DOHH2 (cell line): ENCODE measurements around the gene IZUMO4.

Source experiments
- H3F3A ChIP-seq: fragments of 200-600 bp; sonication (generic), shearing (Covaris generic); 2 replicates; pipeline ENCODE4 v1.6.0; 2016; ENCODE audit warnings: antibody characterized with exemption, mild to moderate bottlenecking; ENCODE audit not compliant: control insufficient read depth, insufficient read depth
- H3K27ac ChIP-seq: fragments of 200-600 bp; sonication (generic); 2 replicates; pipeline ENCODE4 v1.5.1; 2014; ENCODE audit warnings: low read depth, mild to moderate bottlenecking, low read length, moderate library complexity
- H3K27me3 ChIP-seq: fragments of 200-600 bp; sonication (generic); 2 replicates; pipeline ENCODE4 v1.6.1; 2014; ENCODE audit warnings: mild to moderate bottlenecking, low read length, mixed read lengths; ENCODE audit not compliant: control insufficient read depth
- H3K36me3 ChIP-seq: fragments of 200-600 bp; sonication (generic); 2 replicates; pipeline ENCODE4 v1.6.1; 2014; ENCODE audit warnings: mild to moderate bottlenecking, low read length, moderate library complexity, mixed read lengths; ENCODE audit not compliant: control insufficient read depth
- H3K4me1 ChIP-seq: fragments of 200-600 bp; sonication (generic); 2 replicates; pipeline ENCODE4 v1.6.1; 2014; ENCODE audit warnings: mild to moderate bottlenecking, low read length, mixed read lengths; ENCODE audit not compliant: control insufficient read depth
- H3K4me2 ChIP-seq: fragments of 200-600 bp; sonication (generic); 2 replicates; pipeline ENCODE4 v1.6.0; 2014; ENCODE audit warnings: mild to moderate bottlenecking, low read length, moderate library complexity
- H3K4me3 ChIP-seq: fragments of 200-600 bp; sonication (generic); 2 replicates; pipeline ENCODE4 v1.5.1; 2014; ENCODE audit warnings: mild to moderate bottlenecking, low read length, mixed read lengths
- H3K79me2 ChIP-seq: fragments of 200-600 bp; sonication (generic); 2 replicates; pipeline ENCODE4 v1.6.1; 2014; ENCODE audit warnings: mild to moderate bottlenecking, low read length, mixed read lengths; ENCODE audit not compliant: control insufficient read depth
- H3K9me2 ChIP-seq: fragments of 200-600 bp; sonication (generic); replicated peaks from 2 replicates; pipeline ENCODE4 v1.6.1; 2014; ENCODE audit warnings: mild to moderate bottlenecking, low read length, mixed read lengths; ENCODE audit not compliant: control insufficient read depth
- H3K9me3 ChIP-seq: fragments of 200-600 bp; sonication (generic); 2 replicates; pipeline ENCODE4 v1.6.1; 2014; ENCODE audit warnings: antibody characterized with exemption, low read length, mixed read lengths; ENCODE audit not compliant: control insufficient read depth, insufficient read depth
- H4K20me1 ChIP-seq: fragments of 200-600 bp; sonication (generic); 2 replicates; pipeline ENCODE4 v1.6.0; 2014; ENCODE audit warnings: low read depth, mild to moderate bottlenecking, antibody characterized with exemption, low read length, moderate library complexity; ENCODE audit not compliant: control insufficient read depth, insufficient read depth
- EZH2phosphoT487 ChIP-seq: fragments of 200-600 bp; sonication (generic); IDR thresholded peaks from 2 replicates; pipeline ENCODE4 v1.6.1; 2017; ENCODE audit warnings: borderline replicate concordance, mild to moderate bottlenecking, antibody characterized with exemption, low read length, moderate library complexity, mixed read lengths
- TF ChIP-seq, protein P1 (sequence below): fragments of 200-600 bp; sonication (generic); IDR thresholded peaks from one replicate; pipeline ENCODE4 v1.5.1; 2014; ENCODE audit warnings: antibody characterized with exemption, mild to moderate bottlenecking, low read depth, low read length; ENCODE audit not compliant: poor library complexity, severe bottlenecking

IZUMO4 gene

DNA sequence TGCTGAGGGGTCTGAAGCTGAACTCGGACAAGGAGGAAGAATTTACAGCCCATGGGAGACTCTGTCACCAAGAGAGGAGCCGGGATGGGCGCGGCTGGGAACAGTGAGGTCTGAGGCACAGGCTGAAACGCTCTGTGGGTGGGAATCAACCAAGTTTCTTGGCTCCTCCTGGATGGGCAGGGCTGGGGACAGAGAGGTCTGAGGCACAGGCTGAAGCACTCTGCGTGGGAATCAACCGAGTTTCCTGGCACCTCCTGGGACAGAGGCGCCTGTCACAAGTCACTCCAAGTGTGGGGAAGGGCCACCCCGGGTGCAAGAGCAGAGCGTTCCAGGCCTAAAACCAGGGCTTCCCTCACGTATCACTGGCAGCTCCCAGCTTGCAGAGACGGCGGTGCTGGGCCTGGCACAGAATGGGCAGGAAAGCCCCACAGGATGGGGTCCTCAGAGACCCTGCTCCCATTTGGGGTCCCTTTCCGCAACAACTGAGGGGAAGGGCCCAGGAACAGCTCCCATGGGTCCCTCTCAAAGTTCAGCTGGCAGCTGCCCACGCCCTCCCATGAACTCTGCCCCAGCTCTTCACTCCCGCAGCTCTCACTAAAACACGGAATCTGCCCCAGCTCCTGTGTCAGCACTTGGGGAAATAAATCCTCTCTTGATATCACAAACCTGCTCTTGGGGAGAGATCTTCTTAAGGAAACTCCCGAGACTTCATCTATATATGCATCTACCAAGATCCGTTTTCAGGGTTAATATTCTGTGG, 36.2 kb downstream of the IZUMO4 start:
- no peak for TF ChIP-seq EZH2phosphoT487
- no peak overlapping the region for H3K4me3 ChIP-seq
- H4K20me1 ChIP-seq: no peaks in the 10 kb centered on the region

DNA sequence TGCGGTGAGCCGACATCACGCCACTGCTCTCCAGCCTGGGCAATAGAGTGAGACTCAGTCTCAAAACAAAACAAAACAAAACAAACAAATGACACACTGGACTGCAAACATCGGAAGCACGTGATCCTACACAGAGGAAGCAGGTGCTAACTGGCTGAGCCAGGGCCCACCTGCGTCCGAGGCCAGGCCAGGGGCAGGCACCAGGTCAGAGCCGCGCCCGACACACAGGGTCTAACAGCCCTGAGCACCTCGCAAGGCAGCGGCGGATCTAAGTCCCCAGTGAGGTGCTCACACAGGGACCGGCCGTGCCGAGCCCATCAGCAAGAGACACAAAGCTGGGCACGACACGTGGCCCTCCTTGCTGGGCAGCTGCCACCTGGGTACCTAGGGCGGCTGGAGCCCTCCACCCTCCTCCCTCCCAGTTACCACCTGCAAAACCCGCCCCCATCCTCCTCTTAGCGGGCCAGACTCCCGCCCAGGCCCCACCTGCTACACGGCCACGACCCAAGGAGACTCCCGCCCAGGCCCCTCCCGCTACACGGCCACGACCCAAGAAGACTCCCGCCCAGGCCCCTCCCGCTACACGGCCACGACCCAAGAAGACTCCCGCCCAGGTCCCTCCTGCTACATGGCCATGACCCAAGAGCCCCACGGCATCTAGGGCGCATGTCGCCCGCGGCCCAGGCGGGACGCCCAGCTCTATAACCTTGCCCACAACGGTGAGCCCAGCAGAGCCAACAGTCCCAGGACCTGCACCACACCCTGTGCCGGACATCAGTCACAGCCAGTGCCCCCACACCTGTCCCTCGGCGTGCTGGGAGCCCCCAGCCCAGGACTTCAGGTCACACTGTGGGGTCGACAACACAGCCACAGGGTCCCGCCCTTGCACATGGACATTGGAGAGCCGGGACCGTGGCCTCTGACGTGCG, 39.0 kb downstream of the IZUMO4 start:
- Histone ChIP-seq H3K9me2 (no peaks in the 10 kb centered on the region), H3K4me2 (no peak overlapping the region), H3K4me3 (no peak overlapping the region), H3K79me2 (peaks cover 18% of the 10 kb centered on the region), H4K20me1 (no peaks in the 10 kb centered on the region), H3F3A (no peaks in the 10 kb centered on the region), H3K27ac (no peak overlapping the region), H3K27me3 (no peaks in the 10 kb centered on the region), H3K36me3 (peaks cover 33% of the 10 kb centered on the region), H3K4me1 (no peaks in the 10 kb centered on the region), H3K9me3 (no peaks in the 10 kb centered on the region)
- TF ChIP-seq, protein P1, sequence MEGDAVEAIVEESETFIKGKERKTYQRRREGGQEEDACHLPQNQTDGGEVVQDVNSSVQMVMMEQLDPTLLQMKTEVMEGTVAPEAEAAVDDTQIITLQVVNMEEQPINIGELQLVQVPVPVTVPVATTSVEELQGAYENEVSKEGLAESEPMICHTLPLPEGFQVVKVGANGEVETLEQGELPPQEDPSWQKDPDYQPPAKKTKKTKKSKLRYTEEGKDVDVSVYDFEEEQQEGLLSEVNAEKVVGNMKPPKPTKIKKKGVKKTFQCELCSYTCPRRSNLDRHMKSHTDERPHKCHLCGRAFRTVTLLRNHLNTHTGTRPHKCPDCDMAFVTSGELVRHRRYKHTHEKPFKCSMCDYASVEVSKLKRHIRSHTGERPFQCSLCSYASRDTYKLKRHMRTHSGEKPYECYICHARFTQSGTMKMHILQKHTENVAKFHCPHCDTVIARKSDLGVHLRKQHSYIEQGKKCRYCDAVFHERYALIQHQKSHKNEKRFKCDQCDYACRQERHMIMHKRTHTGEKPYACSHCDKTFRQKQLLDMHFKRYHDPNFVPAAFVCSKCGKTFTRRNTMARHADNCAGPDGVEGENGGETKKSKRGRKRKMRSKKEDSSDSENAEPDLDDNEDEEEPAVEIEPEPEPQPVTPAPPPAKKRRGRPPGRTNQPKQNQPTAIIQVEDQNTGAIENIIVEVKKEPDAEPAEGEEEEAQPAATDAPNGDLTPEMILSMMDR: no peak
- no peak for TF ChIP-seq EZH2phosphoT487

More for the DNA sequence above, 36.2 kb downstream of the IZUMO4 start:
- Histone ChIP-seq H3F3A (no peaks in the 10 kb centered on the region), H3K36me3 (peaks cover 33% of the 10 kb centered on the region), H3K4me2 (no peak overlapping the region), H3K9me2 (no peaks in the 10 kb centered on the region), H3K27me3 (no peaks in the 10 kb centered on the region), H3K9me3 (no peaks in the 10 kb centered on the region), H3K4me1 (no peaks in the 10 kb centered on the region), H3K79me2 (no peaks in the 10 kb centered on the region; the same call in 1 of the 2 replicates), H3K27ac (no peak overlapping the region)

DNA sequence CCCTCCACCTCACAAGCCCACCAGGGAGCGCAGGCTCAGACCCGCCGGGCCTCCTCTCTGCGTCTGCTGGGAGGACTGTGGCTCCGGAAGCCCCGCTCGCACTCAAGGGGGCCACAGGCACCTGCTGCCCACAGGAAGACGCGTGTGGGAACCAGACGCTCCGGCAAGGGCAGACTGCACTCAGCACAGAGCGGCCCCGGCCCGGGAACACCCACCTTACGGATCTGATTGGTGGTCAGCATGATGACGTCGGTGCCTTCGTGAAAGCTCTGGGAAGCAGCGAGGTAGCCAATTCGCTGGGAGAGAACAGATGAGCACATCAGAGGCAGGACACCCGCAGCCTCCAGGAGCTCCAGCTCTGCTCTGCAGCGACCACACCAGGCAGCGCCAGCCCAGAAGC, 40.1 kb downstream of the IZUMO4 start:
- Histone ChIP-seq H3K36me3 (peaks cover 29% of the 10 kb centered on the region), H3K9me2 (no peaks in the 10 kb centered on the region), H3K27ac (no peak overlapping the region), H3K4me1 (no peaks in the 10 kb centered on the region), H4K20me1 (no peaks in the 10 kb centered on the region), H3K4me2 (no peak overlapping the region), H3F3A (no peaks in the 10 kb centered on the region), H3K4me3 (no peak overlapping the region), H3K79me2 (peaks cover 28% of the 10 kb centered on the region), H3K9me3 (no peaks in the 10 kb centered on the region), H3K27me3 (no peaks in the 10 kb centered on the region)
- no peak for TF ChIP-seq EZH2phosphoT487
- TF ChIP-seq, protein P1: no peak
